ENCODE data around the gene PRKCE. TPM values are rescaled to one million over a fixed set of nuclear protein-coding genes. Genes with fewer than 3 reads are reported as not detected.

PRKCE gene
- total RNA-seq, 1 donor from 2014 or later, result 39.6 TPM

GRCh38 chr2:46023165-46023854 is 371.8 kb downstream of the PRKCE start:
- no peak for DNase-seq (ENCODE audit: extremely low read depth, low read depth, low spot score)

GRCh38 chr2:46024146-46024779 is 372.8 kb downstream of the PRKCE start:
- DNase-seq (ENCODE audit: extremely low read depth, low read depth, low spot score), result no peak

- no peak for DNase-seq (ENCODE audit: extremely low read depth, low read depth, low spot score)
These were observed 373.6 kb downstream of the PRKCE start for GRCh38 chr2:46025081-46025480.

GRCh38 chr2:46025676-46026075 is 374.2 kb downstream of the PRKCE start:
- DNase-seq (ENCODE audit: extremely low read depth, low read depth, low spot score), result no peak

- DNase-seq (ENCODE audit: extremely low read depth, low read depth, low spot score), result no peak
These were observed 375.0 kb downstream of the PRKCE start for GRCh38 chr2:46026431-46026830.

- peak; percentile 91 for DNase-seq (ENCODE audit: extremely low read depth, low read depth, low spot score)
These were observed 377.9 kb downstream of the PRKCE start for GRCh38 chr2:46029332-46029811.

- no peak for DNase-seq (ENCODE audit: extremely low read depth, low read depth, low spot score)
These were observed 378.9 kb downstream of the PRKCE start for GRCh38 chr2:46030330-46030729.

GRCh38 chr2:46032161-46032813 is 380.8 kb downstream of the PRKCE start:
- DNase-seq (ENCODE audit: extremely low read depth, low read depth, low spot score), result no peak

GRCh38 chr2:46032996-46033395 is 381.5 kb downstream of the PRKCE start:
- no peak for DNase-seq (ENCODE audit: extremely low read depth, low read depth, low spot score)

- DNase-seq (ENCODE audit: extremely low read depth, low read depth, low spot score), result no peak
These were observed 383.1 kb downstream of the PRKCE start for GRCh38 chr2:46034535-46034934.

GRCh38 chr2:46036929-46037328 is 385.5 kb downstream of the PRKCE start:
- no peak for DNase-seq (ENCODE audit: extremely low read depth, low read depth, low spot score)

- no peak for DNase-seq (ENCODE audit: extremely low read depth, low read depth, low spot score)
These were observed 388.2 kb downstream of the PRKCE start for GRCh38 chr2:46039543-46040303.

- DNase-seq (ENCODE audit: extremely low read depth, low read depth, low spot score), result no peak
These were observed 389.2 kb downstream of the PRKCE start for GRCh38 chr2:46040563-46041155.

- no peak for DNase-seq (ENCODE audit: extremely low read depth, low read depth, low spot score)
These were observed 390.0 kb downstream of the PRKCE start for GRCh38 chr2:46041434-46041833.

GRCh38 chr2:46042207-46042637 is 390.7 kb downstream of the PRKCE start:
- DNase-seq (ENCODE audit: extremely low read depth, low read depth, low spot score), result no peak

- DNase-seq (ENCODE audit: extremely low read depth, low read depth, low spot score), result no peak
These were observed 391.2 kb downstream of the PRKCE start for GRCh38 chr2:46042711-46043110.

GRCh38 chr2:46045888-46046287 is 394.4 kb downstream of the PRKCE start:
- DNase-seq (ENCODE audit: extremely low read depth, low read depth, low spot score), result no peak

GRCh38 chr2:46047290-46047689 is 395.8 kb downstream of the PRKCE start:
- no peak for DNase-seq (ENCODE audit: extremely low read depth, low read depth, low spot score)

- DNase-seq (ENCODE audit: extremely low read depth, low read depth, low spot score), result no peak
These were observed 397.2 kb downstream of the PRKCE start for GRCh38 chr2:46048693-46049092.

GRCh38 chr2:46050027-46050426 is 398.6 kb downstream of the PRKCE start:
- no peak for DNase-seq (ENCODE audit: extremely low read depth, low read depth, low spot score)

- no peak for DNase-seq (ENCODE audit: extremely low read depth, low read depth, low spot score)
These were observed 399.0 kb downstream of the PRKCE start for GRCh38 chr2:46050489-46050888.
